Activated CD8-positive, alpha-beta memory T cell treated with anti-CD3 and anti-CD28 coated beads, Interleukin-2, amount 10 ng/mL, durations not matched to agents 7 days and 5 days (primary cell): ENCODE data around the gene HBP1. TPM values are rescaled to one million over a fixed set of nuclear protein-coding genes. Genes with fewer than 3 reads are reported as not detected.
A peak's percentile ranks its signal among the peaks of the same experiment; 100 is the strongest.

Source experiments
- ATAC-seq: fragments of 150-1000 bp; cut with Tn5 transposase; one replicate; pipeline ENCODE4 v1.10.0; 2021; ENCODE audit warnings: moderate library complexity
- CTCF ChIA-PET: fragments of 350-600 bp; sonication (Branson Sonifier 250); formaldehyde crosslinking; loops from one replicate; lab custom pipeline; 2021; ENCODE audit warnings: antibody characterized with exemption; lab: Charles Lee
- DNase-seq: peaks from one replicate; pipeline ENCODE4 v3.0.0-alpha.2; 2020
- H3K27ac Mint-ChIP-seq: one replicate; pipeline ENCODE4 v1.8.0; 2021; ENCODE audit warnings: mild to moderate bottlenecking, mixed read lengths
- H3K27me3 Mint-ChIP-seq: one replicate; pipeline ENCODE4 v1.8.0; 2021; ENCODE audit warnings: mixed read lengths
- H3K36me3 Mint-ChIP-seq: one replicate; pipeline ENCODE4 v1.8.0; 2021; ENCODE audit warnings: mild to moderate bottlenecking, mixed read lengths
- H3K4me1 Mint-ChIP-seq: one replicate; pipeline ENCODE4 v1.8.0; 2021; ENCODE audit warnings: mixed read lengths
- H3K4me3 Mint-ChIP-seq: one replicate; pipeline ENCODE4 v1.8.0; 2021; ENCODE audit warnings: mild to moderate bottlenecking, moderate library complexity, mixed read lengths
- H3K9me3 Mint-ChIP-seq: one replicate; pipeline ENCODE4 v1.8.0; 2022; ENCODE audit warnings: low read depth, mixed read lengths
- total RNA-seq, 2 experiments: library from RNA; stranded (reverse); gene quantifications; one replicate each; pipeline ENCODE4 v1.2.3, GENCODE V29; 2021

The HBP1 gene
- total RNA-seq, 2 experiments from 2014 or later: 22.5 to 25.5 TPM

DNA sequence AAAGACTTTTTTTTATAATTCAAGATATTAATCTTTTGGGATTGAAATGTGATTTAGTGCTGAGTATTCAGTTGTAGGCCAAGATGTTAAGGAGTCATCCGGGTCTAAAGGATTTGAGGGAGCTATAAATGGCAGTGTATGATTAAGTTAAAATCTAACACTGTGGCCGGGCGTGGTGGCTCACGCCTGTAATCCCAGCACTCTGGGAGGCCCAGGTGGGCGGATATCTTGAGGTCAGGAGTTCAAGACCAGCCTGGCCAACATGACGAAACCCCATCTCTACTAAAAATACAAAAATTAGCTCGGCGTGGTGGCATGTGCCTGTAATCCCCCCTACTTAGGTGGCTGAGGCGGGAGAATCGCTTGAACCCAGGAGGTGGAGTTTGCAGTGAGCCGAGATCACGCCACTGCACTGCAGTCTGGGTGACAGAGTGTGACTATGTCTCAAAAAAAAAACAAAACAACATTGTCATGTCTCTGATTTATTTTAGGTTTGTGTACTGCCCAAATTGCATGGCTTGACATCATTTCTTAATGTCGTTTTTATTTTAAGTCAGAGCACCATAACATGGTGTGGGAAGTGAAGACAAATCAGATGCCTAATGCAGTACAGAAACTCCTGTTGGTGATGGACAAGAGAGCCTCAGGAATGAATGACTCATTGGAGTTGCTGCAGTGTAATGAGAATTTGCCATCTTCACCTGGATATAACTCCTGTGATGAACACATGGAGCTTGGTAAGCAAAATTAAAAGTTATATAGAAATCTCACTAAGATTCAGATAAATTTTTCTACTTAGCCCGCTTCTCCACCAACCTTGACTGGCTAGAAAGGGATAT lies 10.7 kb downstream of the HBP1 start:
- Mint-ChIP-seq H3K4me1 (peaks cover 21% of the 10 kb centered on the region), H3K36me3 (peaks cover 27% of the 10 kb centered on the region), H3K9me3 (no peaks in the 10 kb centered on the region), H3K4me3 (no peak overlapping the region), H3K27ac (no peak overlapping the region), H3K27me3 (no peaks in the 10 kb centered on the region)
- DNase-seq (no peak), ATAC-seq (peak; percentile 27)
- CTCF ChIA-PET: interaction anchor here (0.6 to 1.3 kb wide), 3 partner anchors 16 to 407 kb away, joined by 3 read pairs; no protein-coding TSS in a partner anchor

DNA sequence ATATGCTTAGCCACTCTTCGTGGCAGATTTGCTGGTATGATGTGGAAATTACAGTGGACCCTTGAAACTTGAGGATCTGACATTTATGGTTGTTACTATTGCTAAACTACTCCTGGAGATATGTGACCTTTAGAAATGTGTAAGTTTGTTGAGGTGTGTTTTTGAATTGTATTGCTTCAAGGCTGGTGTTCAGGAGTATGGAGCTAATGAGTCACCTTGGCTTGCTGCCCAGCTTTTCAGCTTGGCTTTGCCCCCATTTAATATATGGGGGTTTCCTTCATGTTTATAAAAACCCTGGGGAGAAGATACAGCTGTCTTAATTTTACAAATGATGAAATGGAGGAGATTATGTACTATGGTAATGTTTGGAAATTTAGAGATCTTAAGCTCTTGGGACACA lies 11.6 kb downstream of the HBP1 start:
- no peak overlapping the region for H3K4me3 Mint-ChIP-seq
- H3K9me3 Mint-ChIP-seq: no peaks in the 10 kb centered on the region
- H3K4me1 Mint-ChIP-seq: peaks cover 17% of the 10 kb centered on the region
- CTCF ChIA-PET: interaction anchor here (1.1 to 1.8 kb wide), 3 partner anchors 12 to 33 kb away, joined by 3 to 4 read pairs (median 3); partner anchors contain the start of gene HBP1
- no peaks in the 10 kb centered on the region for H3K27me3 Mint-ChIP-seq
- ATAC-seq: peak; percentile 49
- DNase-seq: no peak
- peak overlapping the region; percentile 16 for H3K27ac Mint-ChIP-seq
- H3K36me3 Mint-ChIP-seq: peaks cover 31% of the 10 kb centered on the region

DNA sequence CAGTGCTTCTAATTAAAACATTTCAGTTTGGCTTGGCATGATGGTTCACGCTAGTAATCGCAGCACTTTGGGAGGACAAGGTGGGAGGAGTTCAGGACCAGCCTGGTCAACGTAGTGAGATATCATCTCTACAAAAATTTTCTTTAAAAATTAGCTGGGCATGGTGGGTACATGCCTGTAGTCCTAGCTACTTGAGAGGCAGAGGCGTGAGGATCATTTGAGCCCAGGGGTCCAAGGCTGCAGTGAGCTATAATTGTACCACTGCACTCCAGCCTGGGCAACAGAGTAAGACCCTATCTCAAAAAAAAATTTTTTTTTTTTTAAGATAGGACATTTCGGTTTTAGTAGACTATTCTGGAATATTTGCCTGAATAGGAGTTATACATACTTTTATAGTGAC lies 12.4 kb downstream of the HBP1 start:
- H3K27ac Mint-ChIP-seq: no peak overlapping the region
- H3K4me3 Mint-ChIP-seq: no peak overlapping the region
- H3K4me1 Mint-ChIP-seq: peaks cover 17% of the 10 kb centered on the region

DNA sequence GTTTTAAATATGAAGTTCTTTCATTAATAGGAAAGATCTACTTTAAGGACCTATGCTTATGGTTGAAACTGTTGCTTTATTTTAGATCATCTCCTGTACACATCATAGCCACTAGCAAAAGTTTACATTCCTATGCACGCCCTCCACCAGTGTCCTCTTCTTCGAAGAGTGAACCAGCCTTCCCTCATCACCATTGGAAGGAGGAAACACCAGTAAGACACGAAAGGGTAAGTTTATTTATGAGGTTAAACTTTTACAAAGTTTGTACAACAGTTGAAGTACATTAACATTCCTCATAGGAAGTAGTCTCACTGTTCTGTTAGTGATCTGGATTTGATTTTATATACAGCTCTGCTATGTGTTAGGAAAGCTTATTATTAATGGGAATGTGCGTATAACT lies 16.9 kb downstream of the HBP1 start:
- CTCF ChIA-PET: no interaction called here
- Mint-ChIP-seq H3K9me3 (no peaks in the 10 kb centered on the region), H3K4me1 (peaks cover 2% of the 10 kb centered on the region), H3K36me3 (peaks cover 41% of the 10 kb centered on the region), H3K27ac (no peak overlapping the region), H3K4me3 (no peak overlapping the region), H3K27me3 (no peaks in the 10 kb centered on the region)
- DNase-seq (no peak), ATAC-seq (no peak)

More for the DNA sequence above, 12.4 kb downstream of the HBP1 start:
- Mint-ChIP-seq H3K27me3 (no peaks in the 10 kb centered on the region), H3K9me3 (no peaks in the 10 kb centered on the region), H3K36me3 (peaks cover 34% of the 10 kb centered on the region)
- ATAC-seq (no peak), DNase-seq (no peak)
- CTCF ChIA-PET: interaction anchor here (0.6 to 1.8 kb wide), 5 partner anchors 10 to 388 kb away, joined by 3 to 4 read pairs (median 3); partner anchors contain the start of gene HBP1

DNA sequence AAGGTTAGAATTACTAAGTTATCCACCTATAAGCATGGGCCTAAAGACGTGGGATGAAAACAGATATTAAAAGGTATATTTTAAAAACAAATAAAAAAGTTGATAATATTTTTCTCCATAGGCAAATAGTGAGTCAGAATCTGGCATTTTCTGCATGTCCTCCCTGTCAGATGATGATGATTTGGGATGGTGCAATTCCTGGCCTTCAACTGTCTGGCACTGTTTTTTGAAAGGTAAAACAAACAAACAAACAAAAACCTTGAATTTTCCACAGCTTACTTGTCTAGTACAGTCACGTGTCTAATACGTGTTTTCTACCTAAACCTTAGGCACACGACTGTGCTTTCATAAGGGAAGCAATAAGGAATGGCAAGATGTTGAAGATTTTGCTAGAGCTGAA lies 17.4 kb downstream of the HBP1 start:
- DNase-seq (no peak), ATAC-seq (no peak)
- H3K27me3 Mint-ChIP-seq: no peaks in the 10 kb centered on the region
- no peak overlapping the region for H3K27ac Mint-ChIP-seq
- H3K4me1 Mint-ChIP-seq: no peaks in the 10 kb centered on the region
- no peaks in the 10 kb centered on the region for H3K9me3 Mint-ChIP-seq
- peaks cover 37% of the 10 kb centered on the region for H3K36me3 Mint-ChIP-seq
- CTCF ChIA-PET: no interaction called here
- no peak overlapping the region for H3K4me3 Mint-ChIP-seq

DNA sequence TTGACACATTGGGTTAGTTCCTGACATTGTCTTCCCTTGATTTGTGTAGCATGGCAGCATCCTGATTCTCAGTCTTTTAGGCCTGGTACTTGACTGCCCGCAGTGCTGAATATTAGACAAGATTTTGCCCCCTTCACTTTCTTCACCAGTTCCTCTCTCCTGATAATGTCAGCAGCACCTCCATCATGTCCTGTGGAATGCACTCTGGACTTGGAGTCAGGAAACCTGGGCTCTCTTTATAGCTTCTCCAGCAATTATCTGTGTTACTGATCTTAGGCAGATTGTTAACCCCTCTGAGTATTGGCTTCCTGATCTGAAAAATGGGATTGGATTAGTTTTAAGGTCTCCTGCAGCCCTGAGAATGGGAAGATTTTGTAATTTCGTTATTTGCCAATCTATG lies 19.0 kb downstream of the HBP1 start:
- H3K36me3 Mint-ChIP-seq: peaks cover 36% of the 10 kb centered on the region
- no peak overlapping the region for H3K27ac Mint-ChIP-seq
- CTCF ChIA-PET: no interaction called here
- H3K9me3 Mint-ChIP-seq: no peaks in the 10 kb centered on the region
- no peaks in the 10 kb centered on the region for H3K27me3 Mint-ChIP-seq
- no peaks in the 10 kb centered on the region for H3K4me1 Mint-ChIP-seq
- H3K4me3 Mint-ChIP-seq: no peak overlapping the region
- ATAC-seq (no peak), DNase-seq (no peak)

DNA sequence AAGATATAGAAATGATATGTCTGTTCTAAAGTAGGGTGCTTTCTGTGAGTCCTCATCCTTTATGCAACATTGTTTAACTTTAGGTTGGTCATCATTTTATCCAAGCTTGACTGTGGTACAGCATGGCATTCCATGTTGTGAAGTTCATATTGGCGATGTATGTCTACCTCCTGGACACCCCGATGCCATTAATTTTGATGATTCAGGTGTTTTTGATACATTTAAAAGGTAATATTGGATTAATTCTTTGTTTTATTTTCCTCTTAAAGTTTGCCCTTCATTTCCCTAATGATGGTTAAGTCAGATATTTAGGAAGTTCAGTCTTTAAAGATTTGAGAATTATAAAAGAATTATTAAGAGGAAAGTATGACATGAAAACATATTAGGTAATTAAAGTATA lies 21.3 kb downstream of the HBP1 start:
- Mint-ChIP-seq H3K4me3 (no peak overlapping the region), H3K27ac (no peak overlapping the region), H3K27me3 (no peaks in the 10 kb centered on the region), H3K9me3 (no peaks in the 10 kb centered on the region), H3K36me3 (peaks cover 26% of the 10 kb centered on the region), H3K4me1 (no peaks in the 10 kb centered on the region)
- CTCF ChIA-PET: no interaction called here
- DNase-seq (no peak), ATAC-seq (no peak)

DNA sequence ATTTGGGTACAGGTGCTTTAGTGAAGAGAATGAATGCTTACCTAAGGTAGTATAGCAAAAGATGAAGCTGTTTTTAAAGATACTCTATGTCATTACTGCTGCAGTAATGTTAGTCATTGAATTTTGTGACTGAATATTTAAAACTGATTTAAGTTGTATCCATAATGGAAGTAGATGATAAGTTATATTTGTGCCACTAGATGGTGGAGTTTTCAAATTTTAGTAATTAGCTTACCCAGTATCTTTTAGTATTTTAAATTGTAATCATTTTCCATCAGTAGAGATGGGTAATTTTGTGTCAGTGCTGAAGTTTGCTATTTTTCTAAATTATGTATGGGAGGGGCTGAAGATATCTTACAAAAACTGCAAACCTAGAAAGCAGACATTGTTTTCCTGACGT lies 25.2 kb downstream of the HBP1 start:
- Mint-ChIP-seq H3K27me3 (no peaks in the 10 kb centered on the region), H3K27ac (no peak overlapping the region), H3K4me1 (no peaks in the 10 kb centered on the region), H3K9me3 (no peaks in the 10 kb centered on the region), H3K4me3 (no peak overlapping the region), H3K36me3 (peaks cover 18% of the 10 kb centered on the region)
- no peak for DNase-seq
- CTCF ChIA-PET: interaction anchor here (0.8 to 1.4 kb wide), 4 partner anchors 8 to 549 kb away, joined by 3 to 5 read pairs (median 4); partner anchors contain the start of gene CBLL1
- ATAC-seq: no peak

DNA sequence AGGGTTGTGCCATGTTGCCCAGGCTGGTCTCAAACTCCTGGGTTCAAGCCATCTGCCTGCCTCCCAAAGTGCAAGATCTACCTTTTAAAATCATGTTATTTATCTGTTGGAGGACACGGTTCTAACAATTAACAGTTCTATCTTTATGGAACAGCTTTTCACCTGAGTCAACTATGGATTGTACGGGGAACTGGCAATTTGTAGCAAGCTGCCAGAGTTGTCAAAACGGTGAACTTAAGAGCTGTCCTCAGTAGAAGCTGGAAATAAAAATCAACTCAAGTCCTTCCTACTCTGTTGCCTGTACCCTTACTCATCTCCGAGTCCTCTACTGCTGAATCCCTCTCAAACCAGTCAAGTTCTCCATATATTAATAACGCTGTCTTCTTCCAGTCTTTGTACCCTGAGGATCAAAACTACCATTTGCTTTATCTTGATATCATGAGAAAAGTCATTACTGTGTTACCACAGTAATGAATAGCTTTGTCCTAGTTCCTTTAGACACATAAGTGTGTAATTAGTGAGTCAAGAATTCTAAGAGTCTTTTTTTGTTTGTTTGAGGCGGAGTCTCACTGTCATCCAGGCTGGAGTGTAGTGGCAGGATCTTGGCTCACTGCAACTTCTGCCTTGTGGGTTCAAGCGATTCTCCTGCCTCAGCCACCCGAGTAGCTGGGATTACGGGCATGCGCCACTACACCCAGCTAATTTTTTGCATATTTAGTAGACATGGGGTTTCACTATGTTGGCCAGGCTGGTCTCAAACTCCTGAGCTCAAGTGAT lies 28.2 kb downstream of the HBP1 start:
- CTCF ChIA-PET: interaction anchor here (1.4 kb wide), 1 partner anchor 29 kb away, joined by 3 read pairs; the partner anchor contains the start of gene HBP1
- Mint-ChIP-seq H3K4me3 (no peak overlapping the region), H3K9me3 (no peaks in the 10 kb centered on the region), H3K4me1 (no peaks in the 10 kb centered on the region), H3K36me3 (peaks cover 18% of the 10 kb centered on the region), H3K27me3 (no peaks in the 10 kb centered on the region), H3K27ac (no peak overlapping the region)
- DNase-seq: no peak
- no peak for ATAC-seq

DNA sequence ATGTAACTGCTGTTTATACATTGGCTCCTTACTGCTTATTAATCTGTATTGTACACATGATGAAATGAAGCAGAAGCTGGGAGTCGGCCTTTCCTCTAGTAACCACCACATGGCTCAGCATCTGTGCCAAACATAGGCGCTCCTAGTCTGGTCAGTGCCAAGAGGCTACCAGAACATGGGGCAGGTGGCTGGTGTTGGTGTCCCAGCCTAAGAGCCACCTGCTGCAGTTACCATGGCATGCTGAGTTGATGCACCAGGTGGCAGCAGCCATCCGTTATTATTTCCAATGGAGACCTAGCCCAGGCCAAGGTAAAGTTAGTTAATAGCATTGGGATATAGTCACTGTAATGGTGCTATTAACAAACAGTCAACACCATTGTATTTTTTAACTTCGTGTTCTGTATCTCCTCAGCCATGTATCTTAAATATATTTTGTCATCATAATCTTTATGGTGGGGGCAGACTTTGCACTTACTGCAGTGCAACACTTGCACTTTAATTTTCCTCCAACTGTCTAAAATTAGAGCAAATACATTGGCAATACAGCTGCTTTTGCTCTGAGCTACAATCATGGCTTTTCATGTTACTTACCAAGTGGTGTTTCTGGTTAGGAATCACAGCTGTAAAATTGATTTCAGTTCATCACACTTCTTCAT lies 33.1 kb downstream of the HBP1 start:
- H3K4me3 Mint-ChIP-seq: no peak overlapping the region
- peaks cover 16% of the 10 kb centered on the region for H3K36me3 Mint-ChIP-seq
- ATAC-seq (peak; percentile 66), DNase-seq (peak; percentile 52)
- CTCF ChIA-PET: interaction anchor here (1.4 to 1.6 kb wide), 3 partner anchors 9 to 673 kb away, joined by 4 to 5 read pairs (median 5); no protein-coding TSS in a partner anchor
- no peaks in the 10 kb centered on the region for H3K27me3 Mint-ChIP-seq
- no peaks in the 10 kb centered on the region for H3K9me3 Mint-ChIP-seq
- no peaks in the 10 kb centered on the region for H3K4me1 Mint-ChIP-seq
- no peak overlapping the region for H3K27ac Mint-ChIP-seq

DNA sequence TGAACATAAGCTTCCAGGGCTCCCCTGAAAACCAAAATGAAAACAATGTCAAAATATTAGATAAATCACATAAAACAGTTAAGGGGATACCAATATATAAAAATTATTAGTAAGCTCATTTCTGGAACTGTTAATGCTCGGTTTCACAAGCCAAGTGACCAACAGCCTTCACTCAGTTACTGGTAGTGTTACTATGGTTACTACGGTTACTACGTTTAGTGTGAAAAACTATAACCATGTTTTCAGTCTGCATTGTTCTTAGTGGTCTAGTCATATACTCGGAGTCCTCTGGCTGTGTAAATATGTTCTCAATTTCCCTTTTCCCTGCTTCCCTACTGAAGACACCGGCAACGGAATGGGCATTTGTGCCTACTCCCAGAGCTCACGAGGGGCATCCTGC lies 34.8 kb downstream of the HBP1 start:
- ATAC-seq (no peak), DNase-seq (no peak)
- Mint-ChIP-seq H3K9me3 (no peaks in the 10 kb centered on the region), H3K4me1 (no peaks in the 10 kb centered on the region), H3K27ac (no peak overlapping the region), H3K4me3 (no peak overlapping the region), H3K27me3 (no peaks in the 10 kb centered on the region), H3K36me3 (peaks cover 19% of the 10 kb centered on the region)
- CTCF ChIA-PET: interaction anchor here (1.4 kb wide), 1 partner anchor 671 kb away, joined by 5 read pairs; no protein-coding TSS in a partner anchor

DNA sequence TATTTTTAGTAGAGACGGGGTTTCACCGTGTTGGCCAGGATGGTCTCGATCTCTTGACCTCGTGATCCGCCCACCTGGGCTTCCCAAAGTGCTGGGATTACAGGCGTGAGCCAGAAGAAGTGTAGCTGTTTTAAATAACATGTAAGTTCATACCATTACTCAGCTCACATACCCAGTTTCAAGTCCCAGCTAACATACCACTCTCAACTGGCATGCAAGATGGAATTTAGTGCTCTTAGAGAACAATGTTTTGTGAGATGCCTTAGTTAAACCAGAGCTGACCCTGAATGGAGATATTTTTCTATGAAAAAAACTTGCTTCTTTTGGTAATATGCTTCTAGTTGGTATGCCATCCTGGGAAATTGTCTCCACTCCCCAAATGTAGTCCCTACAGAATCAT lies 37.3 kb downstream of the HBP1 start:
- Mint-ChIP-seq H3K36me3 (peaks cover 24% of the 10 kb centered on the region), H3K4me3 (no peak overlapping the region), H3K4me1 (no peaks in the 10 kb centered on the region), H3K27ac (no peak overlapping the region), H3K27me3 (no peaks in the 10 kb centered on the region), H3K9me3 (no peaks in the 10 kb centered on the region)
- ATAC-seq: no peak
- DNase-seq: no peak
- CTCF ChIA-PET: no interaction called here

DNA sequence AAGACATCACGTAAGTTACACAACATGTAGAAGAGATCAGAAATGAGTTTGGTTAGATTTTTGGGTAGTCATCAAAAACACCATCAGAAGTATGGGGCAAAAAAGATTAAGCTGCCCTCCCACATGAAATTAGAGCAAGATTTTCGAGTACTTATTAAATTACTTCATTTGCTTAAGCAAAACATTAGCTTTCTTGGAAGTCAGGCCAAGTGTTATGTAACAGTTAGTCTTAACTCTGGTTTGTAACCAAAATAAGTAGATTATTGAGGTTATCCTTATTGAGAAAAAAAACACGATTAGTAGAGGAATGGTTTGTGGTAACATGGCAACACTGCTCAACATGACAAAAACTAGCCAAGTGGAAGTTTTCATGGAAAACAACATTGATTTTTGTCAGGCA lies 37.9 kb downstream of the HBP1 start:
- Mint-ChIP-seq H3K36me3 (peaks cover 24% of the 10 kb centered on the region), H3K4me1 (no peaks in the 10 kb centered on the region), H3K4me3 (no peak overlapping the region), H3K27ac (no peak overlapping the region), H3K9me3 (no peaks in the 10 kb centered on the region), H3K27me3 (no peaks in the 10 kb centered on the region)
- ATAC-seq: no peak
- CTCF ChIA-PET: interaction anchor here (1.6 kb wide), 1 partner anchor 30 kb away, joined by 3 read pairs; no protein-coding TSS in a partner anchor
- no peak for DNase-seq
